A549 treated with CpdA at 1 μM for 4 hours (cell line): ENCODE data around the gene PCDHGB7. TPM values are rescaled to one million over a fixed set of nuclear protein-coding genes. Genes with fewer than 3 reads are reported as not detected.

Source experiments
- total RNA-seq: library from RNA; stranded (reverse); fragments of 200-300 nt; extraction: Qiagen RNA extraction; gene quantifications from 5 replicates; pipeline ENCODE4 v1.2.3, GENCODE V29; 2022; ENCODE audit warnings: low read depth

The PCDHGB7 gene
- total RNA-seq, 1 experiment from 2014 or later: 0.07 TPM

Other genes with a start within 250 kb of the PCDHGB7 start
- 0.01 TPM in 1 of 5 replicates, not detected in the others for gene PCDHB7, start 245.0 kb upstream of the PCDHGB7 start, total RNA-seq
- 0.24 to 0.42 TPM (median 0.37 TPM) in 5 replicates for gene PCDHB8, start 239.9 kb upstream of the PCDHGB7 start, total RNA-seq
- 0.05 to 0.10 TPM (median 0.08 TPM) in 4 of 5 replicates, not detected in the other for gene PCDHB16, start 235.3 kb upstream of the PCDHGB7 start, total RNA-seq
- 0.01 to 0.03 TPM in 2 of 5 replicates, not detected in the others for gene PCDHB9, start 230.5 kb upstream of the PCDHGB7 start, total RNA-seq
- gene PCDHB10, start 225.3 kb upstream of the PCDHGB7 start, total RNA-seq: 0.03 to 0.06 TPM in 2 of 5 replicates, not detected in the others
- 0.06 to 0.14 TPM (median 0.09 TPM) in 5 replicates for gene PCDHB11, start 218.1 kb upstream of the PCDHGB7 start, total RNA-seq
- gene PCDHB12, start 209.0 kb upstream of the PCDHGB7 start, total RNA-seq: 0.07 TPM in 1 of 5 replicates, not detected in the others
- 0.02 to 0.08 TPM (median 0.07 TPM) in 5 replicates for gene PCDHB13, start 203.8 kb upstream of the PCDHGB7 start, total RNA-seq
- gene PCDHB14, start 194.3 kb upstream of the PCDHGB7 start, total RNA-seq: 0.06 to 0.13 TPM (median 0.09 TPM) in 5 replicates
- gene PCDHB15, start 172.3 kb upstream of the PCDHGB7 start, total RNA-seq: 0.05 to 0.07 TPM (median 0.06 TPM) in 4 of 5 replicates, not detected in the other
- not detected in 5 replicates for gene SLC25A2, start 113.6 kb upstream of the PCDHGB7 start, total RNA-seq
- gene TAF7, start 96.9 kb upstream of the PCDHGB7 start, total RNA-seq: 66.8 to 81.4 TPM (median 74.0 TPM) in 5 replicates
- gene PCDHGA1, start 87.2 kb upstream of the PCDHGB7 start, total RNA-seq: 0.27 to 0.49 TPM (median 0.31 TPM) in 5 replicates
- gene PCDHGA2, start 78.9 kb upstream of the PCDHGB7 start, total RNA-seq: 0.44 to 0.73 TPM (median 0.59 TPM) in 5 replicates
- 0.05 to 0.09 TPM in 2 of 5 replicates, not detected in the others for gene PCDHGA3, start 73.8 kb upstream of the PCDHGB7 start, total RNA-seq
- 1.0 to 2.1 TPM (median 1.9 TPM) in 5 replicates for gene PCDHGB1, start 67.6 kb upstream of the PCDHGB7 start, total RNA-seq
- gene PCDHGA4, start 62.7 kb upstream of the PCDHGB7 start, total RNA-seq: 0.08 to 0.20 TPM (median 0.10 TPM) in 5 replicates
- 0.07 to 0.19 TPM (median 0.17 TPM) in 5 replicates for gene PCDHGB2, start 57.7 kb upstream of the PCDHGB7 start, total RNA-seq
- gene PCDHGA5, start 53.5 kb upstream of the PCDHGB7 start, total RNA-seq: 0.11 to 0.17 TPM (median 0.15 TPM) in 5 replicates
- gene PCDHGB3, start 47.4 kb upstream of the PCDHGB7 start, total RNA-seq: 0.15 to 0.35 TPM (median 0.20 TPM) in 5 replicates
- gene PCDHGA6, start 43.8 kb upstream of the PCDHGB7 start, total RNA-seq: 0.13 to 0.28 TPM (median 0.22 TPM) in 5 replicates
- gene PCDHGA7, start 34.9 kb upstream of the PCDHGB7 start, total RNA-seq: 0.72 to 1.3 TPM (median 0.96 TPM) in 5 replicates
- gene PCDHGB4, start 30.0 kb upstream of the PCDHGB7 start, total RNA-seq: 0.66 to 1.0 TPM (median 0.73 TPM) in 5 replicates
- gene PCDHGA8, start 25.0 kb upstream of the PCDHGB7 start, total RNA-seq: 0.02 TPM in 2 of 5 replicates, not detected in the others
- 1.9 to 2.8 TPM (median 2.4 TPM) in 5 replicates for gene PCDHGB5, start 19.7 kb upstream of the PCDHGB7 start, total RNA-seq
- 0.06 to 0.14 TPM (median 0.08 TPM) in 3 of 5 replicates, not detected in the others for gene PCDHGA9, start 14.9 kb upstream of the PCDHGB7 start, total RNA-seq
- 0.06 to 0.12 TPM (median 0.09 TPM) in 4 of 5 replicates, not detected in the other for gene PCDHGB6, start 9.7 kb upstream of the PCDHGB7 start, total RNA-seq
- 0.01 TPM in 1 of 5 replicates, not detected in the others for gene PCDHGA10, start 4.7 kb upstream of the PCDHGB7 start, total RNA-seq
- gene PCDHGA11, start 3.4 kb downstream of the PCDHGB7 start, total RNA-seq: 0.02 TPM in 1 of 5 replicates, not detected in the others
- gene PCDHGA12, start 12.8 kb downstream of the PCDHGB7 start, total RNA-seq: 0.02 TPM in 1 of 5 replicates, not detected in the others
- gene PCDHGC3, start 58.3 kb downstream of the PCDHGB7 start, total RNA-seq: 6.1 to 7.1 TPM (median 6.4 TPM) in 5 replicates
- 0.02 to 0.15 TPM (median 0.05 TPM) in 3 of 5 replicates, not detected in the others for gene PCDHGC4, start 67.4 kb downstream of the PCDHGB7 start, total RNA-seq
- gene PCDHGC5, start 71.4 kb downstream of the PCDHGB7 start, total RNA-seq: 0.05 TPM in 1 of 5 replicates, not detected in the others
- 91.7 to 103 TPM (median 97.5 TPM) in 5 replicates for gene DIAPH1, start 201.3 kb downstream of the PCDHGB7 start, total RNA-seq
- 46.7 to 56.5 TPM (median 52.2 TPM) in 5 replicates for gene HDAC3, start 219.2 kb downstream of the PCDHGB7 start, total RNA-seq
- gene RELL2, start 219.3 kb downstream of the PCDHGB7 start, total RNA-seq: 4.3 to 5.2 TPM (median 4.6 TPM) in 5 replicates
- gene FCHSD1, start 233.7 kb downstream of the PCDHGB7 start, total RNA-seq: 6.2 to 12.3 TPM (median 9.7 TPM) in 5 replicates